Naive thymus-derived CD4-positive, alpha-beta T cell (primary cell): ENCODE results near the gene APELA. TPM values are rescaled to one million over a fixed set of nuclear protein-coding genes. Genes with fewer than 3 reads are reported as not detected.

ENCODE experiments used
- ATAC-seq: fragments of 150-1000 bp; cut with Tn5 transposase; 2 replicates; pipeline ENCODE4 v1.10.0; 2021; ENCODE audit warnings: mild to moderate bottlenecking, moderate library complexity
- CTCF ChIA-PET: fragments of 350-600 bp; sonication (Branson Sonifier 250); formaldehyde crosslinking; loops from one replicate; lab custom pipeline; 2021; ENCODE audit warnings: antibody characterized with exemption; lab: Charles Lee
- POLR2A ChIA-PET: fragments of 350-600 bp; sonication (Branson Sonifier 250); formaldehyde crosslinking; loops from one replicate; lab custom pipeline; 2021; ENCODE audit warnings: antibody characterized with exemption, inconsistent platforms; lab: Charles Lee
- DNase-seq, 9 donors: peaks; one replicate each; pipeline versions ENCODE4 v3.0.0 to v3.0.0-alpha.2; 2020 to 2022; ENCODE audit warnings: mixed read lengths in 1 of 9
- H3K27ac ChIP-seq: one replicate; pipeline ENCODE4 v1.7.0; 2013; ENCODE audit warnings: mild to moderate bottlenecking, low read depth, low read length, moderate library complexity
- H3K27me3 ChIP-seq, 2 donors: one replicate each; pipeline ENCODE4 v1.7.0; 2013; ENCODE audit warnings: low read length in 2 of 2, mild to moderate bottlenecking in 2 of 2, moderate library complexity in 2 of 2; ENCODE audit not compliant: control insufficient read depth in 2 of 2, insufficient read depth in 2 of 2
- H3K36me3 ChIP-seq, 3 experiments: 1 replicate in 2 of 3; 2 replicates in 1 of 3; pipeline ENCODE4 v1.7.0; 2013; ENCODE audit warnings: low read length in 3 of 3, mild to moderate bottlenecking in 3 of 3, moderate library complexity in 1 of 3; ENCODE audit not compliant: insufficient read depth in 3 of 3, control insufficient read depth in 2 of 3
- H3K4me1 ChIP-seq, 2 donors: one replicate each; pipeline ENCODE4 v1.7.0; 2013; ENCODE audit warnings: low read length in 2 of 2, mild to moderate bottlenecking in 2 of 2, moderate library complexity in 1 of 2; ENCODE audit not compliant: control insufficient read depth in 2 of 2, insufficient read depth in 2 of 2
- H3K4me3 ChIP-seq: 2 replicates; pipeline ENCODE4 v1.7.0; 2013; ENCODE audit warnings: mild to moderate bottlenecking, low read length
- H3K9me3 ChIP-seq, 3 experiments: 1 replicate in 2 of 3; 2 replicates in 1 of 3; pipeline ENCODE4 v1.7.0; 2013; ENCODE audit warnings: low read length in 3 of 3; ENCODE audit not compliant: control insufficient read depth in 2 of 3
- H3K27ac Mint-ChIP-seq, 9 donors: one replicate each; pipeline ENCODE4 v1.8.0; 2020 to 2022; ENCODE audit warnings: mixed read lengths in 9 of 9, mild to moderate bottlenecking in 8 of 9, moderate library complexity in 5 of 9, inconsistent platforms in 2 of 9
- H3K27me3 Mint-ChIP-seq, 5 donors: one replicate each; pipeline ENCODE4 v1.8.0; 2021 to 2022; ENCODE audit warnings: mixed read lengths in 5 of 5, mild to moderate bottlenecking in 1 of 5
- H3K36me3 Mint-ChIP-seq, 5 donors: one replicate each; pipeline ENCODE4 v1.8.0; 2020 to 2022; ENCODE audit warnings: mixed read lengths in 5 of 5, mild to moderate bottlenecking in 3 of 5, inconsistent platforms in 1 of 5
- H3K4me1 Mint-ChIP-seq, 7 donors: one replicate each; pipeline ENCODE4 v1.8.0; 2020 to 2022; ENCODE audit warnings: mixed read lengths in 7 of 7, mild to moderate bottlenecking in 3 of 7, inconsistent platforms in 1 of 7
- H3K4me3 Mint-ChIP-seq, 10 donors: one replicate each; pipeline ENCODE4 v1.8.0; 2020 to 2022; ENCODE audit warnings: mild to moderate bottlenecking in 10 of 10, mixed read lengths in 10 of 10, moderate library complexity in 6 of 10, inconsistent platforms in 2 of 10
- H3K9me3 Mint-ChIP-seq, 11 donors: one replicate each; pipeline ENCODE4 v1.8.0; 2020 to 2022; ENCODE audit warnings: mixed read lengths in 11 of 11, mild to moderate bottlenecking in 4 of 11, inconsistent platforms in 1 of 11, moderate library complexity in 1 of 11
- intact Hi-C, 2 donors: fragments of 100-400 bp; cut with micrococcal nuclease; formaldehyde crosslinking; loops; one replicate each; pipeline ENCODE4 v1.15.1; 2023
- polyA plus RNA-seq, 2 donors: library from polyadenylated mRNA; unstranded; fragments of 300-500 nt; fragmentation: Illumina TruSeq; gene quantifications; one replicate each; pipeline ENCODE4 v1.2.3, GENCODE V29; 2021
- total RNA-seq, 6 experiments: library from RNA in 5 of 6; stranded (reverse) in 5 of 6; gene quantifications; 1 replicate in 5 of 6; 2 replicates in 1 of 6; pipeline ENCODE4 v1.2.3 and lab custom pipeline; 2021 to 2026

The APELA gene
- total and polyA plus RNA-seq, 7 experiments from 2014 or later = not detected

- H3K4me1 ChIP-seq = no peaks in the 10 kb centered on the region
- peaks cover 0 to 4% (median 0%) of the 10 kb centered on the region in 5 donors for H3K36me3 Mint-ChIP-seq
- peaks cover 21 to 50% (median 27%) of the 10 kb centered on the region in 5 donors for H3K27me3 Mint-ChIP-seq
Measured at GRCh38 chr4:164945146-164945545, 68.2 kb downstream of the APELA start.

GRCh38 chr4:164946810-164947209 is 69.8 kb downstream of the APELA start:
- no peaks in the 10 kb centered on the region for H3K36me3 ChIP-seq
- Mint-ChIP-seq H3K4me1 (no peaks in the 10 kb centered on the region), H3K4me3 (no peak overlapping the region), H3K9me3 (peaks cover 0 to 6% (median 0%) of the 10 kb centered on the region in 11 donors), H3K27ac (no peak overlapping the region), H3K27me3 (peaks cover 19 to 60% (median 33%) of the 10 kb centered on the region in 5 donors), H3K36me3 (peaks cover 0 to 4% (median 0%) of the 10 kb centered on the region in 5 donors)
- POLR2A ChIA-PET = no interaction called here
- no peak overlapping the region for H3K4me3 ChIP-seq
- intact Hi-C loops = no loop called here
- no peaks in the 10 kb centered on the region for H3K4me1 ChIP-seq
- ATAC-seq (no peak), DNase-seq (no peak)
- H3K27ac ChIP-seq = no peak overlapping the region
- no peaks in the 10 kb centered on the region for H3K9me3 ChIP-seq
- H3K27me3 ChIP-seq = no peaks in the 10 kb centered on the region
- CTCF ChIA-PET = no interaction called here

More at GRCh38 chr4:164945146-164945545, 68.2 kb downstream of the APELA start:
- no peaks in the 10 kb centered on the region for H3K27me3 ChIP-seq
- no peaks in the 10 kb centered on the region for H3K36me3 ChIP-seq
- Mint-ChIP-seq H3K4me3 (no peak overlapping the region), H3K4me1 (no peaks in the 10 kb centered on the region), H3K9me3 (peaks cover 0 to 6% (median 0%) of the 10 kb centered on the region in 11 donors), H3K27ac (no peak overlapping the region)
- CTCF ChIA-PET = no interaction called here
- POLR2A ChIA-PET = no interaction called here
- no peak for ATAC-seq
- DNase-seq = no peak
- H3K27ac ChIP-seq = no peak overlapping the region
- intact Hi-C loops = no loop called here
- H3K9me3 ChIP-seq = no peaks in the 10 kb centered on the region
- no peak overlapping the region for H3K4me3 ChIP-seq

Other genes with a start within 250 kb of the APELA start
- gene SMIM31, start 123.0 kb upstream of the APELA start, total RNA-seq = not detected
- not detected for gene SMIM31, start 123.0 kb upstream of the APELA start, polyA plus RNA-seq
- 1 to 10 TPM in 3 of 5 experiments, under 1 TPM in 2; 0.34 to 4.0 (median 1.1) TPM for gene TRIM61, start 100.5 kb downstream of the APELA start, total RNA-seq
- 1 to 10 TPM in 1 of 2 donors, under 1 TPM in 1; 0.53 to 1.6 TPM for gene TRIM61, start 100.5 kb downstream of the APELA start, polyA plus RNA-seq
- not detected for gene TRIM60, start 154.8 kb downstream of the APELA start, total RNA-seq
- gene TRIM60, start 154.8 kb downstream of the APELA start, polyA plus RNA-seq = not detected
- not detected for gene TRIM75, start 176.7 kb downstream of the APELA start, total RNA-seq
- gene TRIM75, start 176.7 kb downstream of the APELA start, polyA plus RNA-seq = not detected
- 10 to 100 TPM in 2 of 5 experiments, 1 to 10 TPM in 3; 5.3 to 13.9 (median 9.6) TPM for gene TMEM192, start 235.7 kb downstream of the APELA start, total RNA-seq
- gene TMEM192, start 235.7 kb downstream of the APELA start, polyA plus RNA-seq = 10 to 100 TPM; 12.5 to 20.6 TPM